GM10248 (cell line): ENCODE data around the gene FBXO9.

ENCODE experiments used
- CTCF ChIA-PET: fragments of 300-600 bp; sonication (Branson Sonifier 250); formaldehyde crosslinking; extraction: SDS; loops from one replicate; lab custom pipeline; 2021; ENCODE audit warnings: antibody characterized with exemption; lab: Yijun Ruan, JAX
- POLR2A ChIA-PET: fragments of 350-650 bp; sonication (Branson Sonifier 250); formaldehyde crosslinking; extraction: SDS; loops from one replicate; lab custom pipeline; 2020; ENCODE audit warnings: antibody characterized with exemption; lab: Yijun Ruan, JAX
- DNase-seq: peaks from one replicate; pipeline ENCODE4 v3.0.0; 2012; ENCODE audit errors: extremely low spot score
- CTCF ChIP-seq: IDR thresholded peaks from 2 replicates; pipeline ENCODE4 v1.5.1; 2012; ENCODE audit warnings: mild to moderate bottlenecking, low read depth; ENCODE audit errors: extremely low read depth, missing control alignments, control extremely low read depth

The FBXO9 gene

GRCh38 chr6:53134601-53135235 is 69.5 kb downstream of the FBXO9 start:
- ChIA-PET CTCF (no interaction called here), POLR2A (no interaction called here)
- no peak for TF ChIP-seq CTCF
- DNase-seq, result no peak

- ChIA-PET POLR2A (no interaction called here), CTCF (no interaction called here)
- TF ChIP-seq CTCF, result no peak
- DNase-seq, result no peak
Observed at GRCh38 chr6:53136000-53136609, 70.9 kb downstream of the FBXO9 start.

GRCh38 chr6:53139841-53140413 is 74.7 kb downstream of the FBXO9 start:
- ChIA-PET POLR2A (no interaction called here), CTCF (interaction anchor here (1.0 kb wide), 1 partner anchor 14 kb away, joined by 3 read pairs; no protein-coding TSS in a partner anchor)
- DNase-seq, result no peak
- no peak for TF ChIP-seq CTCF

GRCh38 chr6:53142810-53143209 is 77.6 kb downstream of the FBXO9 start:
- no peak for TF ChIP-seq CTCF
- ChIA-PET POLR2A (no interaction called here), CTCF (interaction anchor here (1.8 kb wide), 1 partner anchor 9 kb away, joined by 5 read pairs; no protein-coding TSS in a partner anchor)
- DNase-seq, result no peak

- ChIA-PET CTCF (interaction anchor here (0.9 to 1.8 kb wide), 2 partner anchors 8 to 17 kb away, joined by 4 to 5 read pairs; no protein-coding TSS in a partner anchor), POLR2A (no interaction called here)
- no peak for DNase-seq
- no peak for TF ChIP-seq CTCF
Observed at GRCh38 chr6:53143710-53144109, 78.5 kb downstream of the FBXO9 start.

GRCh38 chr6:53144802-53145201 is 79.6 kb downstream of the FBXO9 start:
- ChIA-PET CTCF (no interaction called here), POLR2A (no interaction called here)
- no peak for TF ChIP-seq CTCF
- no peak for DNase-seq
